SJSA1 (cell line): Measurements from ENCODE around the gene COL2A1. TPM values are rescaled to one million over a fixed set of nuclear protein-coding genes. Genes with fewer than 3 reads are reported as not detected.

Source experiments
- total RNA-seq: library from RNA; depleted of rRNA; stranded (reverse); fragments of >200 nt; shearing (Covaris generic); gene quantifications from 2 replicates; pipeline ENCODE4 v1.2.3, GENCODE V29; 2014; rRNA removed

Gene COL2A1
- total RNA-seq, 1 experiment from 2014 or later: not detected

Other genes with a start within 250 kb of the COL2A1 start
- gene RAPGEF3, start 245.6 kb downstream of the COL2A1 start, total RNA-seq: 0.38 and 1.1 TPM in 2 replicates
- gene SLC48A1, start 231.2 kb downstream of the COL2A1 start, total RNA-seq: 3.6 and 4.3 TPM in 2 replicates
- gene HDAC7, start 184.6 kb downstream of the COL2A1 start, total RNA-seq: 29.7 and 37.5 TPM in 2 replicates
- gene VDR, start 99.5 kb downstream of the COL2A1 start, total RNA-seq: 1.4 and 2.5 TPM in 2 replicates
- 83.1 and 143 TPM in 2 replicates for gene TMEM106C, start 40.9 kb downstream of the COL2A1 start, total RNA-seq
- gene SENP1, start 101.6 kb upstream of the COL2A1 start, total RNA-seq: 36.2 and 49.5 TPM in 2 replicates
- gene PFKM, start 114.9 kb upstream of the COL2A1 start, total RNA-seq: 791 and 920 TPM in 2 replicates
- gene ASB8, start 153.0 kb upstream of the COL2A1 start, total RNA-seq: 236 and 314 TPM in 2 replicates
- 10.1 and 11.9 TPM in 2 replicates for gene CCDC184, start 179.2 kb upstream of the COL2A1 start, total RNA-seq
- gene OR10AD1, start 198.8 kb upstream of the COL2A1 start, total RNA-seq: not detected in 2 replicates